Sigmoid colon (tissue), 4 donors: Measurements from ENCODE around the gene VAMP2.

ENCODE experiments used
- CTCF ChIP-seq, 4 experiments: fragments of 450-650 bp in 3 of 4; fragments of 200-600 bp in 1 of 4; IDR thresholded peaks; one replicate each; pipeline ENCODE4 v1.5.1; 2016 to 2019; ENCODE audit warnings: antibody characterized with exemption in 4 of 4, mild to moderate bottlenecking in 3 of 4, moderate library complexity in 2 of 4
- EP300 ChIP-seq, 4 donors: sonication (generic); formaldehyde crosslinking; IDR thresholded peaks; one replicate each; pipeline ENCODE4 v1.6.1; 2017; ENCODE audit warnings: antibody characterized with exemption in 4 of 4
- POLR2A ChIP-seq, 2 donors: fragments of 450-650 bp; IDR thresholded peaks; one replicate each; pipeline ENCODE4 v1.6.1; 2016; ENCODE audit warnings: antibody characterized with exemption in 2 of 2, mild to moderate bottlenecking in 2 of 2, moderate library complexity in 2 of 2
- POLR2AphosphoS5 ChIP-seq, 4 donors: sonication (generic); formaldehyde crosslinking; IDR thresholded peaks; one replicate each; pipeline ENCODE4 v1.6.1; 2017; ENCODE audit warnings: antibody characterized with exemption in 4 of 4

- TF ChIP-seq CTCF (IDR thresholded peaks at IDR 0.05) (no peak), EP300 (IDR thresholded peaks at IDR 0.05) (peak; percentile 59 to 98 (median 77)), POLR2A (IDR thresholded peaks at IDR 0.05) (peak; percentile 100), POLR2AphosphoS5 (IDR thresholded peaks at IDR 0.05) (peak; percentile 100)
Measured at GRCh38 chr17:8156246-8156992, 6.3 kb downstream of the VAMP2 start.
